Erythroblast (primary cell): ENCODE data around the gene SREK1.

Experiments
- GATA1 ChIP-seq: IDR thresholded peaks from 2 replicates; pipeline ENCODE4 v1.6.1; 2011; ENCODE audit warnings: low read depth, mild to moderate bottlenecking, control low read depth, low read length, moderate library complexity
- POLR2A ChIP-seq: IDR thresholded peaks from 2 replicates; pipeline ENCODE4 v1.6.1; 2011; ENCODE audit warnings: mild to moderate bottlenecking, low read length

- TF ChIP-seq POLR2A (no peak), GATA1 (no peak)
Measured at GRCh38 chr5:66151030-66151429, 6.9 kb downstream of the SREK1 start.
